Transverse colon (tissue), 4 donors: ENCODE results near the gene HELB. TPM values are rescaled to one million over a fixed set of nuclear protein-coding genes. Genes with fewer than 3 reads are reported as not detected.

Experiments used
- DNase-seq: peaks from one replicate; pipeline ENCODE4 v3.0.0-alpha.2; 2019
- H3K27ac ChIP-seq, 4 donors: fragments of 200-600 bp; sonication (generic); 2 replicates each; pipeline ENCODE4 v1.5.1; 2016 to 2018; ENCODE audit warnings: inconsistent platforms in 4 of 4
- H3K27me3 ChIP-seq: fragments of 200-600 bp; sonication (generic); 2 replicates; pipeline ENCODE4 v1.5.1; 2017; ENCODE audit warnings: inconsistent platforms
- H3K36me3 ChIP-seq, 4 donors: fragments of 200-600 bp; sonication (generic); 2 replicates each; pipeline ENCODE4 v1.5.1; 2017 to 2019; ENCODE audit warnings: inconsistent platforms in 4 of 4
- H3K4me1 ChIP-seq, 4 donors: fragments of 200-600 bp; sonication (generic); 2 replicates each; pipeline ENCODE4 v1.5.1; 2017 to 2020; ENCODE audit warnings: inconsistent platforms in 4 of 4
- H3K4me3 ChIP-seq, 4 donors: fragments of 200-600 bp; sonication (generic); 1 replicate in 1 of 4; 2 replicates in 3 of 4; pipeline versions ENCODE4 v1.5.1 to v1.6.1; 2017 to 2019; ENCODE audit warnings: inconsistent platforms in 4 of 4
- H3K9me3 ChIP-seq, 2 donors: fragments of 200-600 bp; sonication (generic); 2 replicates each; pipeline ENCODE4 v1.5.1; 2017 to 2019; ENCODE audit warnings: inconsistent platforms in 2 of 2
- CTCF ChIP-seq, 5 experiments: fragments of 200-600 bp in 3 of 5; fragments of 450-650 bp in 2 of 5; sonication (generic) in 3 of 5; IDR thresholded peaks; 1 replicate in 2 of 5; 2 replicates in 3 of 5; pipeline ENCODE4 v1.5.1; 2016 to 2017; ENCODE audit warnings: antibody characterized with exemption in 5 of 5, inconsistent platforms in 3 of 5, mild to moderate bottlenecking in 2 of 5, moderate library complexity in 1 of 5
- EP300 ChIP-seq: sonication (generic); formaldehyde crosslinking; IDR thresholded peaks from one replicate; pipeline ENCODE4 v1.6.1; 2017; ENCODE audit warnings: antibody characterized with exemption, low read depth
- POLR2A ChIP-seq: fragments of 450-650 bp; IDR thresholded peaks from one replicate; pipeline ENCODE4 v1.6.1; 2016; ENCODE audit warnings: antibody characterized with exemption, mild to moderate bottlenecking, moderate library complexity
- POLR2AphosphoS5 ChIP-seq, 3 donors: sonication (generic); formaldehyde crosslinking; IDR thresholded peaks; one replicate each; pipeline ENCODE4 v1.6.1; 2016; ENCODE audit warnings: antibody characterized with exemption in 3 of 3
- WGBS, 2 donors: methylation state at CpG; one replicate each; pipeline ENCODE4 v1.1.5; 2018; ENCODE audit warnings: low coverage in 1 of 2; 5-methylcytosine and 5-hydroxymethylcytosine counted together
- in situ Hi-C, 4 donors: fragments of 200-750 bp; cut with MboI; loops; one replicate each; pipeline versions ENCODE4 v1.15.0 to v1.15.1; 2017; ENCODE audit warnings: low sequenced_read_pairs in 3 of 4, low pct_ligation_motif_present in 1 of 4, low pct_unique_long_range_greater_than_20kb in 1 of 4
- intact Hi-C: fragments of 100-400 bp; cut with DNase I; formaldehyde crosslinking; loops from one replicate; pipeline ENCODE4 v1.15.1; 2023; ENCODE audit warnings: low total_unique reads
- total RNA-seq, 4 donors: library from RNA; depleted of rRNA; stranded (reverse); fragments of >200 nt; gene quantifications; one replicate each; pipeline ENCODE4 v1.1.0, GENCODE V29; 2016

HELB gene
- total RNA-seq, 4 donors from 2014 or later, result 1.4 to 17.2 (median 9.8) TPM

- Histone ChIP-seq H3K36me3 (peaks cover 0 to 16% (median 0%) of the 10 kb centered on the region in 4 donors), H3K27me3 (no peaks in the 10 kb centered on the region), H3K4me1 (no peaks in the 10 kb centered on the region), H3K9me3 (no peaks in the 10 kb centered on the region), H3K27ac (no peak overlapping the region), H3K4me3 (no peak overlapping the region)
- in situ Hi-C loops, result no loop called here
- intact Hi-C loops, result no loop called here
- DNase-seq, result no peak
- TF ChIP-seq POLR2A (no peak), EP300 (no peak), CTCF (IDR thresholded peaks at IDR 0.05) (no peak), POLR2AphosphoS5 (IDR thresholded peaks at IDR 0.05) (no peak)
Observed at GRCh38 chr12:66321435-66321834, 19.1 kb downstream of the HELB start.

- 87 to 100% methylated on average over 1 of the region's 1 CpG for WGBS, 2 donors
- TF ChIP-seq POLR2A, result no peak
- TF ChIP-seq CTCF (IDR thresholded peaks at IDR 0.05), result no peak
- no peak for TF ChIP-seq POLR2AphosphoS5 (IDR thresholded peaks at IDR 0.05)
- TF ChIP-seq EP300, result no peak
- no peak for DNase-seq
- Histone ChIP-seq H3K36me3 (peaks cover 0 to 18% (median 0%) of the 10 kb centered on the region in 4 donors), H3K4me1 (no peaks in the 10 kb centered on the region), H3K27me3 (no peaks in the 10 kb centered on the region), H3K9me3 (no peaks in the 10 kb centered on the region), H3K4me3 (no peak overlapping the region), H3K27ac (no peak overlapping the region)
- intact Hi-C loops (no loop called here), in situ Hi-C loops (no loop called here)
Observed at GRCh38 chr12:66323017-66323416, 20.7 kb downstream of the HELB start.

- TF ChIP-seq POLR2A, result no peak
- TF ChIP-seq CTCF (IDR thresholded peaks at IDR 0.05), result no peak
- no peak for TF ChIP-seq POLR2AphosphoS5 (IDR thresholded peaks at IDR 0.05)
- no peak for TF ChIP-seq EP300
- Histone ChIP-seq H3K9me3 (no peaks in the 10 kb centered on the region), H3K27me3 (no peaks in the 10 kb centered on the region), H3K4me1 (no peaks in the 10 kb centered on the region), H3K4me3 (no peak overlapping the region), H3K27ac (no peak overlapping the region), H3K36me3 (peaks cover 0 to 26% (median 0%) of the 10 kb centered on the region in 4 donors)
- no peak for DNase-seq
- in situ Hi-C loops, result no loop called here
- WGBS, 2 donors, result 92 to 94% methylated on average over 5 of the region's 5 CpGs
- intact Hi-C loops, result loop anchor here (5.0 kb wide), 1 partner anchor 1468 kb away; no protein-coding TSS in a partner anchor
Observed at GRCh38 chr12:66329941-66330340, 27.6 kb downstream of the HELB start.

GRCh38 chr12:66331016-66331415 is 28.7 kb downstream of the HELB start:
- no peak overlapping the region for H3K27ac ChIP-seq
- in situ Hi-C loops, result no loop called here
- no peak overlapping the region for H3K4me3 ChIP-seq
- TF ChIP-seq CTCF (IDR thresholded peaks at IDR 0.05), result no peak
- peaks cover 0 to 15% (median 0%) of the 10 kb centered on the region in 4 donors for H3K36me3 ChIP-seq
- no peak for DNase-seq
- intact Hi-C loops, result no loop called here
- no peaks in the 10 kb centered on the region for H3K27me3 ChIP-seq
- no peaks in the 10 kb centered on the region for H3K4me1 ChIP-seq
- 92 to 100% methylated on average over 1 to 13 of the region's 13 CpGs for WGBS, 2 donors
- no peaks in the 10 kb centered on the region for H3K9me3 ChIP-seq
